Naive thymus-derived CD8-positive, alpha-beta T cell (primary cell): Measurements from ENCODE around the gene TLE1. TPM values are rescaled to one million over a fixed set of nuclear protein-coding genes. Genes with fewer than 3 reads are reported as not detected.

ENCODE experiments used
- ATAC-seq, 2 donors: fragments of 150-1000 bp; cut with Tn5 transposase in 1 of 2; sonication (Bioruptor Pico), chemical (Tn5 transposase) in 1 of 2; 1 replicate in 1 of 2; 2 replicates in 1 of 2; pipeline ENCODE4 v1.10.0; 2021; ENCODE audit warnings: mild to moderate bottlenecking in 2 of 2, moderate library complexity in 2 of 2
- POLR2A ChIA-PET: fragments of 350-600 bp; sonication (Branson Sonifier 250); formaldehyde crosslinking; loops from one replicate; lab custom pipeline; 2021; ENCODE audit warnings: antibody characterized with exemption; lab: Charles Lee
- DNase-seq, 10 donors: peaks; one replicate each; pipeline versions ENCODE4 v3.0.0 to v3.0.0-alpha.2; 2020 to 2022
- H3K27ac Mint-ChIP-seq, 10 donors: one replicate each; pipeline ENCODE4 v1.8.0; 2020 to 2022; ENCODE audit warnings: mild to moderate bottlenecking in 10 of 10, mixed read lengths in 10 of 10, moderate library complexity in 4 of 10, inconsistent platforms in 1 of 10
- H3K27me3 Mint-ChIP-seq, 5 donors: one replicate each; pipeline ENCODE4 v1.8.0; 2021 to 2022; ENCODE audit warnings: mixed read lengths in 5 of 5
- H3K36me3 Mint-ChIP-seq, 3 donors: one replicate each; pipeline ENCODE4 v1.8.0; 2020 to 2022; ENCODE audit warnings: mixed read lengths in 3 of 3, mild to moderate bottlenecking in 2 of 3, inconsistent platforms in 1 of 3
- H3K4me1 Mint-ChIP-seq, 4 donors: one replicate each; pipeline ENCODE4 v1.8.0; 2021 to 2022; ENCODE audit warnings: mixed read lengths in 4 of 4
- H3K4me3 Mint-ChIP-seq, 10 donors: one replicate each; pipeline ENCODE4 v1.8.0; 2020 to 2022; ENCODE audit warnings: mild to moderate bottlenecking in 10 of 10, mixed read lengths in 10 of 10, moderate library complexity in 6 of 10, inconsistent platforms in 1 of 10
- H3K9me3 Mint-ChIP-seq, 9 donors: one replicate each; pipeline ENCODE4 v1.8.0; 2020 to 2022; ENCODE audit warnings: mixed read lengths in 9 of 9, mild to moderate bottlenecking in 3 of 9, inconsistent platforms in 1 of 9, moderate library complexity in 1 of 9
- polyA plus RNA-seq, 3 donors: library from polyadenylated mRNA; unstranded; fragments of 300-500 nt; fragmentation: Illumina TruSeq; gene quantifications; one replicate each; pipeline ENCODE4 v1.2.3, GENCODE V29; 2021
- total RNA-seq, 8 experiments: library from RNA in 2 of 8; stranded (reverse) in 2 of 8; gene quantifications; one replicate each; pipeline ENCODE4 v1.2.3 and lab custom pipeline; 2021 to 2026

TLE1 gene
- total and polyA plus RNA-seq, 5 experiments from 2014 or later = 0.25 to 5.0 (median 1.8) TPM

- H3K4me3 Mint-ChIP-seq = no peak overlapping the region
- no peaks in the 10 kb centered on the region for H3K36me3 Mint-ChIP-seq
- POLR2A ChIA-PET = no interaction called here
- peaks cover 0 to 12% (median 0%) of the 10 kb centered on the region in 5 donors for H3K27me3 Mint-ChIP-seq
- peaks cover 0 to 2% (median 0%) of the 10 kb centered on the region in 9 donors for H3K9me3 Mint-ChIP-seq
- H3K27ac Mint-ChIP-seq = no peak overlapping the region
- peaks cover 0 to 2% (median 0%) of the 10 kb centered on the region in 4 donors for H3K4me1 Mint-ChIP-seq
- DNase-seq = no peak
- no peak for ATAC-seq
These were observed 123.7 kb downstream of the TLE1 start for GRCh38 chr9:81565609-81566008.

- POLR2A ChIA-PET = no interaction called here
These were observed 124.2 kb downstream of the TLE1 start for GRCh38 chr9:81565144-81565543.

GRCh38 chr9:81564632-81565031, 124.7 kb downstream of the TLE1 start:
- Mint-ChIP-seq H3K36me3 (no peaks in the 10 kb centered on the region), H3K27me3 (peaks cover 0 to 17% (median 0%) of the 10 kb centered on the region in 5 donors), H3K4me1 (peaks cover 0 to 5% (median 1%) of the 10 kb centered on the region in 4 donors), H3K9me3 (peaks cover 0 to 2% (median 0%) of the 10 kb centered on the region in 9 donors), H3K27ac (peak overlapping the region in 1 of 10 donors; percentile 20), H3K4me3 (no peak overlapping the region)
- ATAC-seq (no peak), DNase-seq (no peak)
- POLR2A ChIA-PET = no interaction called here

More at GRCh38 chr9:81565144-81565543, 124.2 kb downstream of the TLE1 start:
- Mint-ChIP-seq H3K36me3 (no peaks in the 10 kb centered on the region), H3K4me3 (no peak overlapping the region), H3K27ac (no peak overlapping the region), H3K4me1 (peaks cover 0 to 2% (median under 1%) of the 10 kb centered on the region in 4 donors), H3K27me3 (peaks cover 0 to 12% (median 0%) of the 10 kb centered on the region in 5 donors), H3K9me3 (peaks cover 0 to 2% (median 0%) of the 10 kb centered on the region in 9 donors)
- ATAC-seq (no peak), DNase-seq (no peak)

GRCh38 chr9:81563739-81564138, 125.6 kb downstream of the TLE1 start:
- H3K9me3 Mint-ChIP-seq = peaks cover 0 to 2% (median 0%) of the 10 kb centered on the region in 9 donors
- no peak overlapping the region for H3K4me3 Mint-ChIP-seq
- no peaks in the 10 kb centered on the region for H3K36me3 Mint-ChIP-seq
- no peak for DNase-seq
- no peak for ATAC-seq
- POLR2A ChIA-PET = no interaction called here
- peaks cover 0 to 23% (median 0%) of the 10 kb centered on the region in 5 donors for H3K27me3 Mint-ChIP-seq
- no peak overlapping the region for H3K27ac Mint-ChIP-seq
- H3K4me1 Mint-ChIP-seq = peaks cover 0 to 5% (median 1%) of the 10 kb centered on the region in 4 donors

- no peak for DNase-seq
- no peak overlapping the region for H3K27ac Mint-ChIP-seq
- H3K4me3 Mint-ChIP-seq = no peak overlapping the region
- ATAC-seq = no peak
- H3K27me3 Mint-ChIP-seq = peaks cover 0 to 23% (median 0%) of the 10 kb centered on the region in 5 donors
- no peaks in the 10 kb centered on the region for H3K36me3 Mint-ChIP-seq
- peaks cover 0 to 5% (median 1%) of the 10 kb centered on the region in 4 donors for H3K4me1 Mint-ChIP-seq
- POLR2A ChIA-PET = no interaction called here
- H3K9me3 Mint-ChIP-seq = peaks cover 0 to 2% (median 0%) of the 10 kb centered on the region in 9 donors
These were observed 126.3 kb downstream of the TLE1 start for GRCh38 chr9:81563020-81563407.

GRCh38 chr9:81562231-81563019, 126.9 kb downstream of the TLE1 start:
- no peaks in the 10 kb centered on the region for H3K36me3 Mint-ChIP-seq
- peaks cover 0 to 5% (median 1%) of the 10 kb centered on the region in 4 donors for H3K4me1 Mint-ChIP-seq
- H3K27me3 Mint-ChIP-seq = peaks cover 0 to 26% (median 0%) of the 10 kb centered on the region in 5 donors
- H3K9me3 Mint-ChIP-seq = peaks cover 0 to 2% (median 0%) of the 10 kb centered on the region in 9 donors
- POLR2A ChIA-PET = no interaction called here
- DNase-seq (no peak), ATAC-seq (no peak)
- H3K27ac Mint-ChIP-seq = no peak overlapping the region
- no peak overlapping the region for H3K4me3 Mint-ChIP-seq

- H3K4me3 Mint-ChIP-seq = no peak overlapping the region
- no peaks in the 10 kb centered on the region for H3K36me3 Mint-ChIP-seq
- no peak overlapping the region for H3K27ac Mint-ChIP-seq
- H3K9me3 Mint-ChIP-seq = peaks cover 0 to 2% (median 0%) of the 10 kb centered on the region in 9 donors
- POLR2A ChIA-PET = no interaction called here
- peaks cover 0 to 5% (median 1%) of the 10 kb centered on the region in 4 donors for H3K4me1 Mint-ChIP-seq
- ATAC-seq (no peak), DNase-seq (no peak)
- peaks cover 0 to 26% (median 0%) of the 10 kb centered on the region in 5 donors for H3K27me3 Mint-ChIP-seq
These were observed 128.3 kb downstream of the TLE1 start for GRCh38 chr9:81560851-81561732.

- Mint-ChIP-seq H3K27ac (no peak overlapping the region), H3K9me3 (peaks cover 0 to 2% (median 0%) of the 10 kb centered on the region in 9 donors), H3K36me3 (no peaks in the 10 kb centered on the region), H3K4me3 (no peak overlapping the region), H3K27me3 (peaks cover 0 to 21% (median 0%) of the 10 kb centered on the region in 5 donors), H3K4me1 (peaks cover 0 to 5% (median 1%) of the 10 kb centered on the region in 4 donors)
- POLR2A ChIA-PET = no interaction called here
- DNase-seq (no peak), ATAC-seq (no peak)
These were observed 129.6 kb downstream of the TLE1 start for GRCh38 chr9:81559709-81560108.

GRCh38 chr9:81559197-81559596, 130.2 kb downstream of the TLE1 start:
- no peak for ATAC-seq
- H3K27me3 Mint-ChIP-seq = peaks cover 0 to 16% (median under 1%) of the 10 kb centered on the region in 5 donors
- peaks cover 0 to 5% (median 1%) of the 10 kb centered on the region in 4 donors for H3K4me1 Mint-ChIP-seq

GRCh38 chr9:81558091-81558830, 131.1 kb downstream of the TLE1 start:
- DNase-seq (no peak), ATAC-seq (no peak)
- H3K27ac Mint-ChIP-seq = no peak overlapping the region
- POLR2A ChIA-PET = no interaction called here
- peaks cover 0 to 5% (median 1%) of the 10 kb centered on the region in 4 donors for H3K4me1 Mint-ChIP-seq
- no peak overlapping the region for H3K4me3 Mint-ChIP-seq
- H3K9me3 Mint-ChIP-seq = peaks cover 0 to 2% (median 0%) of the 10 kb centered on the region in 9 donors
- no peaks in the 10 kb centered on the region for H3K36me3 Mint-ChIP-seq
- H3K27me3 Mint-ChIP-seq = peaks cover 0 to 14% (median 1%) of the 10 kb centered on the region in 5 donors

More at GRCh38 chr9:81559197-81559596, 130.2 kb downstream of the TLE1 start:
- no peak for DNase-seq
- POLR2A ChIA-PET = no interaction called here
- Mint-ChIP-seq H3K36me3 (no peaks in the 10 kb centered on the region), H3K27ac (no peak overlapping the region), H3K4me3 (no peak overlapping the region), H3K9me3 (peaks cover 0 to 2% (median 0%) of the 10 kb centered on the region in 9 donors)

- peaks cover 0 to 5% (median 1%) of the 10 kb centered on the region in 4 donors for H3K4me1 Mint-ChIP-seq
- H3K9me3 Mint-ChIP-seq = peaks cover 0 to 2% (median 0%) of the 10 kb centered on the region in 9 donors
- H3K27me3 Mint-ChIP-seq = peaks cover 0 to 14% (median 1%) of the 10 kb centered on the region in 5 donors
- DNase-seq = no peak
- H3K4me3 Mint-ChIP-seq = no peak overlapping the region
- no peak overlapping the region for H3K27ac Mint-ChIP-seq
- POLR2A ChIA-PET = no interaction called here
- ATAC-seq = no peak
- no peaks in the 10 kb centered on the region for H3K36me3 Mint-ChIP-seq
These were observed 131.8 kb downstream of the TLE1 start for GRCh38 chr9:81557452-81558090.
